ENCODE data around the gene MRI1.
"Not testable (repeated sequence)": the region's sequence is repeated elsewhere in the genome, so short reads cannot be mapped to it uniquely, and the experiment has no call there.

Gene MRI1

GRCh38 chr19:13790354-13790753 lies 26.0 kb downstream of the MRI1 start:
- peak overlapping the region in 1 of 3 experiments; percentile 48 for H3K27ac Mint-ChIP-seq
- no peaks in the 10 kb centered on the region for H3K36me3 Mint-ChIP-seq (ENCODE audit: low read depth)
- peaks cover 16% of the 10 kb centered on the region for H3K4me1 Mint-ChIP-seq
- peaks cover 8% of the 10 kb centered on the region for H3K27me3 Mint-ChIP-seq (ENCODE audit: low read depth)
- H3K9me3 Mint-ChIP-seq, result no peaks in the 10 kb centered on the region
- TF ChIP-seq CTCF (IDR thresholded peaks at IDR 0.05; ENCODE audit: unreplicated experiment in 3 of 3), result no peak
- H3K4me3 Mint-ChIP-seq, result no peak overlapping the region

DNA sequence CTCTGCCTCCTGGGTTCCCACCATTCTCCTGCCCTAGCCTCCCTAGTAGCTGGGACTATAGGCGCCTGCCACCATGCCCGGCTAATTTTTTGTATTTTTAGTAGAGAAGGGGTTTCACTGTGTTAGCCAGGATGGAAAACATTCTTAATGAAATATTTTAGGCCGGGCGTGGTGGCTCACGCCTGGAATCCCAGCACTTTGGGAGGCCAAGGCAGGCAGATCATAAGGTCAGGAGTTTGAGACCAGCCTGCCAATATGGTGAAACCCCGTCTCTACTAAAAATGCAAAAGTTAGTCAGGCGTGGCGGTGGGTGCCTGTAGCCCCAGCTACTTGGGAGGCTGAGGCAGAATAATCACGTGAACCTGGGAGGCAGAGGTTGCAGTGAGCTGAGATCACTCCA lies 29.0 kb downstream of the MRI1 start:
- not testable (repeated sequence) for H3K27me3 Mint-ChIP-seq (ENCODE audit: low read depth); H3K36me3 Mint-ChIP-seq (ENCODE audit: low read depth); H3K9me3 Mint-ChIP-seq
- Mint-ChIP-seq H3K4me1 (peaks cover 29% of the 10 kb centered on the region), H3K27ac (peak overlapping the region in 1 of 3 experiments; percentile 91), H3K4me3 (peak overlapping the region; percentile 98 to 99 (median 99))

GRCh38 chr19:13794398-13794756 lies 30.1 kb downstream of the MRI1 start:
- Mint-ChIP-seq H3K9me3 (no peaks in the 10 kb centered on the region), H3K4me1 (peaks cover 29% of the 10 kb centered on the region), H3K27ac (peak overlapping the region; percentile 90 to 95 (median 91)), H3K27me3 (ENCODE audit: low read depth) (peaks cover 5% of the 10 kb centered on the region), H3K4me3 (peak overlapping the region; percentile 98 to 99 (median 99)), H3K36me3 (ENCODE audit: low read depth) (peaks cover 3% of the 10 kb centered on the region)
- TF ChIP-seq CTCF (IDR thresholded peaks at IDR 0.05; ENCODE audit: unreplicated experiment in 3 of 3), result no peak

- Mint-ChIP-seq H3K27ac (peak within 1 kb of the TSS; percentile 91 to 95 (median 94)), H3K36me3 (ENCODE audit: low read depth) (peaks cover 3% of the 10 kb centered on the region), H3K9me3 (no peaks in the 10 kb centered on the region), H3K4me1 (peaks cover 29% of the 10 kb centered on the region), H3K4me3 (peak within 1 kb of the TSS; percentile 98 to 99 (median 99)), H3K27me3 (ENCODE audit: low read depth) (peaks cover 5% of the 10 kb centered on the region)
- TF ChIP-seq CTCF (IDR thresholded peaks at IDR 0.05; ENCODE audit: unreplicated experiment in 3 of 3), result no peak
Observed at GRCh38 chr19:13794757-13795589, 30.7 kb downstream of the MRI1 start, which contains the start of gene ZSWIM4. Gene ZSWIM4, plus strand, starts transcription at chr19:13795443. Its CDS starts 206 bp downstream, at chr19:13795649.

DNA sequence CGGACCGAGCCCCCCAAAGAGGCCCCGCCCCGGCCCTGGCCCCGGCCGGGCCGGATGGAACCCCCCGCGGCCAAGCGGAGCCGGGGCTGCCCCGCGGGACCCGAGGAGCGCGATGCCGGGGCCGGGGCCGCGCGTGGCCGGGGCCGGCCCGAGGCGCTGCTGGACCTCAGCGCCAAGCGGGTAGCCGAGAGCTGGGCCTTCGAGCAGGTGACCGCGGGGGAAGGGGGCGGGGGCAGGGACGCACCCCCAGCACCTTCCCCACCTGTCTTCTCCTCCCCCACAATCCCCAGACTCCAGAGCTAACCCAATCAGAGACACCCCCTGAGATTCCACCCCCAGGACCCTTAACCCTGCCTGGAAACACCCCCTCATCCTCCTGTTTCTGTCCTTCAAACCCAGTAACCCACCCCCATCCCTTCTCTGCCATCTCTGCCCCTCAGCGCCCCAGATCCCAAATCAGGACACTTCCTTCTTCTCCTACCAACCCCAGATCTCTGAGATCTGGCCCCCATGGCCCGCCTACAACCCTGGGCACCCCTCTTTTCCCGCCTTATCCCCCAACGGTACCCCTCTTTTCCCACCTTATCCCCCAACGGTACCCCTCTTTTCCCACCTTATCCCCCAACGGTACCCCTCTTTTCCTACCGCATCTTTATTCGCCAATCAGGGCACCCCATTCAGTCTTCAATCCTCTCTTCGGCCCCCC lies 31.4 kb downstream of the MRI1 start:
- peak overlapping the region; percentile 93 to 99 (median 98) for H3K4me3 Mint-ChIP-seq
- no peaks in the 10 kb centered on the region for H3K9me3 Mint-ChIP-seq
- H3K27ac Mint-ChIP-seq, result peak overlapping the region; percentile 32 to 91 (median 87)
- H3K4me1 Mint-ChIP-seq, result peaks cover 29% of the 10 kb centered on the region
- TF ChIP-seq CTCF (IDR thresholded peaks at IDR 0.05; ENCODE audit: unreplicated experiment in 3 of 3), result no peak
- H3K36me3 Mint-ChIP-seq (ENCODE audit: low read depth), result peaks cover 5% of the 10 kb centered on the region
- no peaks in the 10 kb centered on the region for H3K27me3 Mint-ChIP-seq (ENCODE audit: low read depth)

- peak overlapping the region; percentile 93 to 98 (median 94) for H3K4me3 Mint-ChIP-seq
- no peaks in the 10 kb centered on the region for H3K27me3 Mint-ChIP-seq (ENCODE audit: low read depth)
- H3K27ac Mint-ChIP-seq, result peak overlapping the region; percentile 32 to 87 (median 81)
- peaks cover 29% of the 10 kb centered on the region for H3K4me1 Mint-ChIP-seq
- no peaks in the 10 kb centered on the region for H3K9me3 Mint-ChIP-seq
- no peak for TF ChIP-seq CTCF (IDR thresholded peaks at IDR 0.05; ENCODE audit: unreplicated experiment in 3 of 3)
- peaks cover 12% of the 10 kb centered on the region for H3K36me3 Mint-ChIP-seq (ENCODE audit: low read depth)
Observed at GRCh38 chr19:13796301-13797057, 32.2 kb downstream of the MRI1 start.

All from nephron (organoid).